Measurements from ENCODE around the gene LCE3A. TPM values are rescaled to one million over a fixed set of nuclear protein-coding genes. Genes with fewer than 3 reads are reported as not detected.

The LCE3A gene
- total and polyA plus RNA-seq, 2 experiments from 2014 or later, result not detected

DNA sequence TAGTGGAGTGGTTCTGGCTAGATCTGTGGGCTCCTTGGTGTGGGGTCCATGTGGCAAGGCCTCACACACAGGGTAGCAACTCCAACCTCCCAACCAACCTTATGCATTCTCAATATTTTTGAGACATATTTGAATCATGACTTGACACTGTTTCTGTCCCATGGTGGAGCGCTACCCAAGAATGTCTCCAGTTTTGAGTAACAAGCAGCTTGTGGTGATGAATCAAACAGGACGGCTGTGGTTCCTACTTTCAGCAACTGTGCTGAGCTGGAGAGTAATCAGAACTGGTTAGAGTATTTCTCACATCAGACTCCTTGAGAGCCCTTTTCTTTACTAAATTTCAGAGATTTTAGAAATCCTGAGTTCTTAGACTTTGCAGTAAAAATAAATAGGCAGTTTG, 45.7 kb downstream of the LCE3A start:
- TF ChIP-seq CTCF (IDR thresholded peaks at IDR 0.05; ENCODE audit: low read depth, low read length), result no peak
- H3K4me3 ChIP-seq, result no peak overlapping the region
- H3K9me3 ChIP-seq (ENCODE audit: low read depth), result no peaks in the 10 kb centered on the region

More for the DNA sequence above, 45.7 kb downstream of the LCE3A start:
- no peaks in the 10 kb centered on the region for H3K27me3 ChIP-seq
- no peaks in the 10 kb centered on the region for H3K4me1 ChIP-seq (ENCODE audit: low read depth)
- no peak for DNase-seq (ENCODE audit: low read depth in 1 of 2, low spot score in 1 of 2)
- H3K27ac ChIP-seq, result no peak overlapping the region
- no peaks in the 10 kb centered on the region for H3K36me3 ChIP-seq

Other genes with a start within 250 kb of the LCE3A start
- not detected in 2 replicates for gene CRNN, start 208.8 kb downstream of the LCE3A start, total RNA-seq
- gene CRNN, start 208.8 kb downstream of the LCE3A start, polyA plus RNA-seq, result not detected in 2 replicates
- gene LCE5A, start 112.3 kb downstream of the LCE3A start, total RNA-seq, result not detected in 2 replicates
- gene LCE5A, start 112.3 kb downstream of the LCE3A start, polyA plus RNA-seq, result not detected in 2 replicates
- not detected in 2 replicates for gene CRCT1, start 108.6 kb downstream of the LCE3A start, total RNA-seq
- not detected in 2 replicates for gene CRCT1, start 108.6 kb downstream of the LCE3A start, polyA plus RNA-seq
- not detected in 2 replicates for gene LCE3E, start 56.3 kb downstream of the LCE3A start, total RNA-seq
- gene LCE3E, start 56.3 kb downstream of the LCE3A start, polyA plus RNA-seq, result not detected in 2 replicates
- not detected in 2 replicates for gene LCE3D, start 42.6 kb downstream of the LCE3A start, total RNA-seq
- gene LCE3D, start 42.6 kb downstream of the LCE3A start, polyA plus RNA-seq, result not detected in 2 replicates
- not detected in 2 replicates for gene LCE3C, start 22.9 kb downstream of the LCE3A start, total RNA-seq
- not detected in 2 replicates for gene LCE3C, start 22.9 kb downstream of the LCE3A start, polyA plus RNA-seq
- not detected in 2 replicates for gene LCE3B, start 9.3 kb downstream of the LCE3A start, total RNA-seq
- gene LCE3B, start 9.3 kb downstream of the LCE3A start, polyA plus RNA-seq, result not detected in 2 replicates
- gene LCE2D, start 40.3 kb upstream of the LCE3A start, total RNA-seq, result not detected in 2 replicates
- gene LCE2D, start 40.3 kb upstream of the LCE3A start, polyA plus RNA-seq, result not detected in 2 replicates
- gene LCE2C, start 52.2 kb upstream of the LCE3A start, total RNA-seq, result not detected in 2 replicates
- not detected in 2 replicates for gene LCE2C, start 52.2 kb upstream of the LCE3A start, polyA plus RNA-seq
- gene LCE2B, start 63.0 kb upstream of the LCE3A start, total RNA-seq, result not detected in 2 replicates
- gene LCE2B, start 63.0 kb upstream of the LCE3A start, polyA plus RNA-seq, result not detected in 2 replicates
- gene LCE2A, start 75.2 kb upstream of the LCE3A start, total RNA-seq, result not detected in 2 replicates
- not detected in 2 replicates for gene LCE2A, start 75.2 kb upstream of the LCE3A start, polyA plus RNA-seq
- not detected in 2 replicates for gene LCE4A, start 85.1 kb upstream of the LCE3A start, total RNA-seq
- not detected in 2 replicates for gene LCE4A, start 85.1 kb upstream of the LCE3A start, polyA plus RNA-seq
- gene KPRP, start 134.9 kb upstream of the LCE3A start, total RNA-seq, result not detected in 2 replicates
- not detected in 2 replicates for gene KPRP, start 134.9 kb upstream of the LCE3A start, polyA plus RNA-seq
- not detected in 2 replicates for gene LCE1F, start 152.0 kb upstream of the LCE3A start, total RNA-seq
- gene LCE1F, start 152.0 kb upstream of the LCE3A start, polyA plus RNA-seq, result not detected in 2 replicates
- gene LCE1E, start 163.2 kb upstream of the LCE3A start, total RNA-seq, result not detected in 2 replicates
- not detected in 2 replicates for gene LCE1E, start 163.2 kb upstream of the LCE3A start, polyA plus RNA-seq
- gene LCE1D, start 173.6 kb upstream of the LCE3A start, total RNA-seq, result not detected in 2 replicates
- gene LCE1D, start 173.6 kb upstream of the LCE3A start, polyA plus RNA-seq, result not detected in 2 replicates
- gene LCE1C, start 183.5 kb upstream of the LCE3A start, total RNA-seq, result not detected in 2 replicates
- not detected in 2 replicates for gene LCE1C, start 183.5 kb upstream of the LCE3A start, polyA plus RNA-seq
- not detected in 2 replicates for gene LCE1B, start 188.9 kb upstream of the LCE3A start, total RNA-seq
- gene LCE1B, start 188.9 kb upstream of the LCE3A start, polyA plus RNA-seq, result not detected in 2 replicates
- gene LCE1A, start 204.4 kb upstream of the LCE3A start, total RNA-seq, result not detected in 2 replicates
- gene LCE1A, start 204.4 kb upstream of the LCE3A start, polyA plus RNA-seq, result not detected in 2 replicates
- gene LCE6A, start 219.8 kb upstream of the LCE3A start, total RNA-seq, result not detected in 2 replicates
- gene LCE6A, start 219.8 kb upstream of the LCE3A start, polyA plus RNA-seq, result not detected in 2 replicates
- gene LCE7A, start 236.9 kb upstream of the LCE3A start, total RNA-seq, result not detected in 2 replicates
- not detected in 2 replicates for gene LCE7A, start 236.9 kb upstream of the LCE3A start, polyA plus RNA-seq